A549 (cell line): ENCODE results near the gene TXNDC9. TPM values are rescaled to one million over a fixed set of nuclear protein-coding genes. Genes with fewer than 3 reads are reported as not detected.

Source experiments
- ATAC-seq, 2 experiments: fragments of 200-7000 bp in 1 of 2; fragments of >200 bp in 1 of 2; cut with Nextera tagmentation in 1 of 2; cut with Tn5 transposase in 1 of 2; 3 replicates each; pipeline versions ENCODE4 v1.8.0 to v1.9.1; 2018 to 2020; ENCODE audit warnings: mild to moderate bottlenecking in 1 of 2, moderate library complexity in 1 of 2
- CTCF ChIA-PET: fragments of 300-600 bp; sonication (Branson Sonifier 250); formaldehyde crosslinking; extraction: SDS; loops from one replicate; lab custom pipeline; 2021; ENCODE audit warnings: antibody characterized with exemption, inconsistent platforms; lab: Yijun Ruan, JAX
- POLR2A ChIA-PET: fragments of 350-600 bp; formaldehyde crosslinking; extraction: SDS; loops from one replicate; lab custom pipeline; 2021; ENCODE audit warnings: antibody characterized with exemption, inconsistent platforms; lab: Yijun Ruan, JAX
- DNase-seq, 2 experiments: peaks; one replicate each; pipeline versions ENCODE4 v3.0.0 to v3.0.0-alpha.2; 2011 to 2016; ENCODE audit warnings: low read depth in 1 of 2, low spot score in 1 of 2
- FAIRE-seq: peaks from 2 replicates; lab custom pipeline; 2011; peaks lifted over from hg19 to GRCh38; lab: Jason Lieb, UNC
- H3K27ac ChIP-seq, 2 experiments: fragments of >200 bp; sonication (Bioruptor Twin); formaldehyde crosslinking; 3 replicates each; pipeline ENCODE4 v1.5.1; 2016 to 2017
- H3K4me1 ChIP-seq: fragments of >200 bp; sonication (Bioruptor Twin); formaldehyde crosslinking; 3 replicates; pipeline ENCODE4 v1.6.1; 2016
- H3K4me2 ChIP-seq: fragments of >200 bp; sonication (Bioruptor Twin); formaldehyde crosslinking; 3 replicates; pipeline ENCODE4 v1.6.1; 2016
- H3K4me3 ChIP-seq: fragments of >200 bp; sonication (Bioruptor Twin); formaldehyde crosslinking; 3 replicates; pipeline ENCODE4 v1.5.1; 2016
- H3K9me3 ChIP-seq: fragments of >200 bp; sonication (Bioruptor Twin); formaldehyde crosslinking; 3 replicates; pipeline ENCODE4 v1.6.1; 2016
- CBX2 ChIP-seq: fragments of 200-600 bp; sonication (generic); IDR thresholded peaks from 2 replicates; pipeline ENCODE4 v1.6.1; 2016; ENCODE audit warnings: low read depth, mild to moderate bottlenecking, borderline replicate concordance
- CEBPB ChIP-seq, 2 experiments: fragments of >200 bp in 1 of 2; sonication (Bioruptor Twin) in 1 of 2; formaldehyde crosslinking in 1 of 2; IDR thresholded peaks; 2 replicates each; pipeline ENCODE4 v1.6.1; 2012 to 2016
- CHD2 ChIP-seq: fragments of 150-350 bp; IDR thresholded peaks from 2 replicates; pipeline ENCODE4 v1.6.1; 2014; ENCODE audit warnings: low read length; ENCODE audit not compliant: partially characterized antibody
- EHF ChIP-seq: fragments of 250-450 bp; sonication (Bioruptor Pico); IDR thresholded peaks from 2 replicates; pipeline ENCODE4 v1.5.0; 2020; ENCODE audit warnings: mild to moderate bottlenecking
- EP300 ChIP-seq, 2 experiments: fragments of >200 bp; sonication (Bioruptor Twin); formaldehyde crosslinking; IDR thresholded peaks; 2 replicates in 1 of 2; 3 replicates in 1 of 2; pipeline ENCODE4 v1.6.1; 2016 to 2017
- FOSB ChIP-seq: fragments of 250-450 bp; sonication (Bioruptor Pico); IDR thresholded peaks from 2 replicates; pipeline ENCODE4 v1.5.0; 2020; ENCODE audit warnings: mild to moderate bottlenecking, moderate library complexity
- FOXS1 ChIP-seq: fragments of 250-450 bp; sonication (Bioruptor Pico); IDR thresholded peaks from 2 replicates; pipeline ENCODE4 v1.5.0; 2020; ENCODE audit warnings: mild to moderate bottlenecking, moderate library complexity
- HDAC2 ChIP-seq: fragments of 200-600 bp; sonication (generic); IDR thresholded peaks from 2 replicates; pipeline ENCODE4 v1.6.1; 2016
- HEYL ChIP-seq: fragments of 250-450 bp; sonication (Bioruptor Pico); IDR thresholded peaks from 2 replicates; pipeline ENCODE4 v1.8.0; 2021; ENCODE audit warnings: mild to moderate bottlenecking, moderate library complexity
- JUN ChIP-seq, 2 experiments: fragments of >200 bp; sonication (Bioruptor Twin); formaldehyde crosslinking; IDR thresholded peaks; 2 replicates in 1 of 2; 3 replicates in 1 of 2; pipeline ENCODE4 v1.6.1; 2016 to 2017
- KDM5A ChIP-seq: fragments of 200-600 bp; sonication (generic); IDR thresholded peaks from 2 replicates; pipeline ENCODE4 v1.6.1; 2016; ENCODE audit warnings: antibody characterized with exemption, mild to moderate bottlenecking
- MAFK ChIP-seq: fragments of 450-650 bp; IDR thresholded peaks from 2 replicates; pipeline ENCODE4 v1.6.1; 2014; ENCODE audit not compliant: partially characterized antibody
- MYC ChIP-seq: IDR thresholded peaks from 2 replicates; pipeline ENCODE4 v1.6.1; 2012; ENCODE audit warnings: mild to moderate bottlenecking, inconsistent platforms, low read length, improper control_type of control experiment, borderline replicate concordance
- NPAS2 ChIP-seq: fragments of 250-450 bp; sonication (Bioruptor Pico); IDR thresholded peaks from 2 replicates; pipeline ENCODE4 v1.8.0; 2022; ENCODE audit warnings: mild to moderate bottlenecking, moderate library complexity, borderline replicate concordance
- PHF8 ChIP-seq: fragments of 200-600 bp; sonication (generic); IDR thresholded peaks from 2 replicates; pipeline ENCODE4 v1.6.1; 2016; ENCODE audit warnings: low read depth, mild to moderate bottlenecking, antibody characterized with exemption, moderate library complexity, borderline replicate concordance
- POLR2AphosphoS2 ChIP-seq: conservative IDR thresholded peaks from 2 replicates; pipeline ENCODE4 v1.6.1; 2012; ENCODE audit warnings: low read length, improper control_type of control experiment, inconsistent platforms
- RAD21 ChIP-seq, 2 experiments: fragments of >200 bp in 1 of 2; sonication (Bioruptor Twin) in 1 of 2; formaldehyde crosslinking in 1 of 2; IDR thresholded peaks in 1 of 2; conservative IDR thresholded peaks in 1 of 2; 2 replicates in 1 of 2; 3 replicates in 1 of 2; pipeline ENCODE4 v1.6.1; 2012 to 2018; ENCODE audit warnings: inconsistent platforms in 1 of 2
- RARB ChIP-seq: fragments of 250-450 bp; sonication (Bioruptor Pico); IDR thresholded peaks from 2 replicates; pipeline ENCODE4 v1.8.0; 2021; ENCODE audit warnings: mild to moderate bottlenecking, moderate library complexity
- RCOR1 ChIP-seq: fragments of 150-350 bp; IDR thresholded peaks from 2 replicates; pipeline ENCODE4 v1.6.1; 2014; ENCODE audit warnings: antibody characterized with exemption, low read length, low read depth
- SMC3 ChIP-seq: fragments of >200 bp; sonication (Bioruptor Twin); formaldehyde crosslinking; IDR thresholded peaks from 3 replicates; pipeline ENCODE4 v1.6.1; 2018; ENCODE audit warnings: inconsistent platforms
- TP53 ChIP-seq: fragments of 250-450 bp; sonication (Bioruptor Pico); IDR thresholded peaks from 2 replicates; pipeline ENCODE4 v1.5.0; 2021; ENCODE audit warnings: mild to moderate bottlenecking, moderate library complexity
- ZC3H11A ChIP-seq: fragments of 450-650 bp; IDR thresholded peaks from 2 replicates; pipeline ENCODE4 v1.6.1; 2014; ENCODE audit warnings: antibody characterized with exemption, mild to moderate bottlenecking
- WGBS: methylation state at CpG from one replicate; pipeline ENCODE4 v1.1.6; 2017; ENCODE audit errors: missing lambda C conversion rate; 5-methylcytosine and 5-hydroxymethylcytosine counted together
- polyA plus RNA-seq, 4 experiments: library from polyadenylated mRNA; depleted of rRNA in 3 of 4; stranded (reverse); fragments of >200 nt; fragmentation: RNase III in 1 of 4; extraction: RNeasy Plus Mini Kit Qiagen cat#74134 plus additional on column Dnase treatment in 1 of 4; gene quantifications; 2 replicates in 3 of 4; 3 replicates in 1 of 4; pipeline ENCODE4 v1.2.3, GENCODE V29; 2011 to 2017
- TF ChIP-seq, protein P1 (sequence below): fragments of >200 bp; sonication (Bioruptor Twin); formaldehyde crosslinking; IDR thresholded peaks from 3 replicates; pipeline ENCODE4 v1.6.1; 2016

The TXNDC9 gene
- polyA plus RNA-seq, 2 of the 4 experiments (the other 2 are of a cell fraction), result 36.7 to 65.6 TPM

- TF ChIP-seq RARB, result no peak
- TF ChIP-seq MAFK, result no peak
- no peak for TF ChIP-seq FOSB
- TF ChIP-seq JUN (IDR thresholded peaks at IDR 0.05), result no peak
- no peak for TF ChIP-seq POLR2AphosphoS2
- no peak for TF ChIP-seq EHF (CRISPR knock-in tag)
- TF ChIP-seq TP53 (CRISPR knock-in tag), result no peak
- no peak for TF ChIP-seq HDAC2
- TF ChIP-seq, all 56 proteins: peak for 0
Measured at GRCh38 chr2:99382143-99382542, 46.0 kb upstream of the TXNDC9 start (continued).

- ChIA-PET CTCF (no interaction called here), POLR2A (no interaction called here)
- FAIRE-seq, result no peak
- H3K9me3 ChIP-seq, result no peaks in the 10 kb centered on the region
- no peaks in the 10 kb centered on the region for H3K4me1 ChIP-seq
- WGBS, result 90% methylated on average over 3 of the region's 3 CpGs
- no peak overlapping the region for H3K4me2 ChIP-seq
- no peak for TF ChIP-seq PHF8
- no peak for TF ChIP-seq EP300 (IDR thresholded peaks at IDR 0.05)
- TF ChIP-seq EHF (CRISPR knock-in tag), result no peak
- TF ChIP-seq CHD2, result no peak
- no peak for TF ChIP-seq CEBPB (IDR thresholded peaks at IDR 0.05)
- TF ChIP-seq CBX2, result no peak
- TF ChIP-seq KDM5A, result no peak
- H3K4me3 ChIP-seq, result no peak overlapping the region
- no peak overlapping the region for H3K27ac ChIP-seq
- no peak for DNase-seq
- ATAC-seq, result no peak
Measured at GRCh38 chr2:99380376-99381010, 44.4 kb upstream of the TXNDC9 start.

GRCh38 chr2:99377879-99378278, 41.7 kb upstream of the TXNDC9 start:
- Histone ChIP-seq H3K27ac (no peak overlapping the region), H3K4me3 (no peak overlapping the region), H3K4me1 (no peaks in the 10 kb centered on the region), H3K4me2 (no peak overlapping the region), H3K9me3 (no peaks in the 10 kb centered on the region)
- ChIA-PET POLR2A (no interaction called here), CTCF (no interaction called here)
- TF ChIP-seq SMC3 (no peak), HDAC2 (no peak)
- TF ChIP-seq, protein P1, sequence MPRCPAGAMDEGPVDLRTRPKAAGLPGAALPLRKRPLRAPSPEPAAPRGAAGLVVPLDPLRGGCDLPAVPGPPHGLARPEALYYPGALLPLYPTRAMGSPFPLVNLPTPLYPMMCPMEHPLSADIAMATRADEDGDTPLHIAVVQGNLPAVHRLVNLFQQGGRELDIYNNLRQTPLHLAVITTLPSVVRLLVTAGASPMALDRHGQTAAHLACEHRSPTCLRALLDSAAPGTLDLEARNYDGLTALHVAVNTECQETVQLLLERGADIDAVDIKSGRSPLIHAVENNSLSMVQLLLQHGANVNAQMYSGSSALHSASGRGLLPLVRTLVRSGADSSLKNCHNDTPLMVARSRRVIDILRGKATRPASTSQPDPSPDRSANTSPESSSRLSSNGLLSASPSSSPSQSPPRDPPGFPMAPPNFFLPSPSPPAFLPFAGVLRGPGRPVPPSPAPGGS, result no peak
- FAIRE-seq, result no peak
- ATAC-seq, result no peak
- 89% methylated on average over 1 of the region's 1 CpG for WGBS
- no peak for DNase-seq

GRCh38 chr2:99376254-99376864, 40.2 kb upstream of the TXNDC9 start:
- Histone ChIP-seq H3K4me1 (no peaks in the 10 kb centered on the region), H3K27ac (no peak overlapping the region)
- TF ChIP-seq KDM5A, result no peak
- TF ChIP-seq MAFK, result no peak
- no peak for TF ChIP-seq RCOR1
- TF ChIP-seq RAD21 (conservative IDR thresholded peaks at IDR 0.05 in 1 of 2, IDR thresholded peaks at IDR 0.05 in 1 of 2), result no peak
- no peak for TF ChIP-seq POLR2AphosphoS2
- no peak for TF ChIP-seq FOXS1 (CRISPR knock-in tag)
- no peak for TF ChIP-seq MYC
- no peak for TF ChIP-seq CEBPB (IDR thresholded peaks at IDR 0.05)
- no peak for TF ChIP-seq HEYL (CRISPR knock-in tag)
- no peak for TF ChIP-seq ZC3H11A
- TF ChIP-seq NPAS2 (CRISPR knock-in tag), result no peak
- TF ChIP-seq, all 56 proteins: peak for 0
- H3K4me2 ChIP-seq, result no peak overlapping the region
- POLR2A ChIA-PET, result no interaction called here
- CTCF ChIA-PET, result no interaction called here
- no peaks in the 10 kb centered on the region for H3K9me3 ChIP-seq
- ATAC-seq (no peak), FAIRE-seq (no peak), DNase-seq (no peak)
- no peak overlapping the region for H3K4me3 ChIP-seq
- WGBS, result 90% methylated on average over 7 of the region's 7 CpGs
